GM18861 (cell line): ENCODE results near the gene CHSY1.

Source experiments
- ATAC-seq: cut with Tn5 transposase; IDR thresholded peaks from one replicate; pipeline ENCODE4 v1.9.1; 2021; ENCODE audit not compliant: unreplicated experiment

CHSY1 gene

DNA sequence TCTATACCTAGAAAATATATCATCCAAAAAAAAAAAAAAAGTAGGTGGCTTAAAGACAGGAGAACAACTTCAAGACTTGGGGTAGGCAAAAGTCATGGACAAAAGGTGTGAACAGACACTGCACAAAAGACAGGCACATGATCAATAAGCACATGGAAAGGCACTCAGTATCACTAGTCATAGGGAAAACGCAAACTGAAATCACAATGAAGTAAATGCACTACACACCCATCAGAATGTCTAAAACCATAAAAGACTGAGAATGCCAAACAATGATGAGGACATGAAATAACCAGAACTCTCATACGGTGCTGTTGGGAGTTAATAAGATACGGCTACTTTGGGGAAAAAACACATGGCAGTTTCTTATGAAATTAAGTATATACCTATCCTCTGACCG is 40.0 kb downstream of the CHSY1 start:
- ATAC-seq: no peak

DNA sequence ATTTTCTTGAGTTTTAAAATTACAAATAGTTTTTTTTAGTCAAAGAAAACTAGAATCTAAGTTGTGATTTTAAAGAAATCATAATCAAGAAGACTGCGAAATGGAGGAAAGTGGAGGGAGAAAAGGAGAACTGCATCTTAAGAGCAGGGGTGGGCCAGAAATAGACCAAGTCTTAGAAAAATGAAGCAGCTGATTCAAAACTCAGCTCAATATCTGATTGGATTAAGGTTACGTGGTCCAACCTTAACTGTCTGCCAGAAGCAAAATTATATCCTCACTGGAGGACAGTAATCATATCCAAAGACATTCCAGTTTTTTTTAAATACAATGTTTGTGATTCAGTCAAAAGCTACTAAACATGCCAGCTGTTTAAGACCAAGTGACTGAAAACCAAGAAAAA is 41.4 kb downstream of the CHSY1 start:
- ATAC-seq: no peak

DNA sequence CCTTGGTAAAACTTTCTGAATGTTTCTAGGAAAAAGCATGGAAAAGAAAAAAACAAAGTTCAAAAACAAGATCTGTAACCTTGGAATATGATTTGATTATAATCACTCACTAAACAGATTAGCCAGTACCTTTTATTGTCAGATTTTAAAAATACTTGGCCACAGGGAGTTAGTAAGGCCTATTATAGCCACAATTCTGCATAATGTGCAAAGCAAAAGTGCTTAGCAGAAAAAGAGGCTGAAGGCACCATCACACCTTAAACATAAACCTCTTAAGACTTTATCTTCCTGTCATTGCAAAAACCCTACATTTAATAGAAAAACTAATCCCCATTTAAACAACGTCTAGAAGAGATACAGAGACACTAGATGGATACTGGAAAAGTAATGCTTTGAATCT is 41.8 kb downstream of the CHSY1 start:
- ATAC-seq: no peak

DNA sequence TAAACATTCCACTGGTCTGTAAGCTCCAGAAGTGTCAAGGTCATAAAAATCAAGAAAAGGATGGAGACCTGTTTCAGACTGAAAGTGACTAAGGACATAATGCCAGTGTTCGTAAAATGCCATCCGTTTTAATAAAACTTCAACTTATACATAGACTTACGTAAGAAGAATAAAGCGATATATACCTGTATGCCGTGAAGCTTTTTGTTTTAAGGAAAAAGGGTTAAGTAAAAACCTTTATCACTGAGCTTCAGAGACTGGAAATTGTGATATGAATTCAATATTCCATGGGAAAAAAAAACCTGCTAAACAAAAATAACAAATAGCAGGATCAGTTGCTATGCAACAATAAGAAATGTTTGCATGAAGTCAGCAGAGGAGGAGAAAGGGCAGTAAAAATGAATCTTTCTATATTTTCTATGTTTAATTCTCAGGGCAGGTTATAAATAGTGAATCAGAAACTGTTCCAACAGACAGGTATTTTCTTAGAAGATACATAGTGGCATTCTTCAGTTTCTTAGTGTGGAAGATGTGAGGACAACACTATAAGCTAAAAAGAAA is 42.5 kb downstream of the CHSY1 start:
- no peak for ATAC-seq

DNA sequence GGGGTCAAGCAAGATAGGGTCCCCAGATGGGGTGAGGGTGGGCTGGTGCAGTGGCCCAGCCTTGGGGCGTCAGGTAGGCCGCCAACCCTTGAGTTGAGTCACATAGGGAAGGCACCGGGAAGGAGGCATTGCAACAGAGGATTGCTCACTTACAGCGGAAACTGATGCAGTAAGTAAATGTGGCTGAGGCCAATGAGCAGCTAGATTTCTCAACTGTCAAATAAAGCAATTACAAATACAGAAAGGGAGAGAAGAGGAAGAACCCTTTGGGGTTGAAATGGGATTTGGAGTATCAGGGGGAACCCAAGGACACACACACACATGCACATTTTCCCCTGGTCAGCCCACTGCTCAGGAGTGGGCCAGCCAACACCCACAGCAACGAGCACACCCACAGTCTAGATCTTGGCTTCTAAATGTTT is 44.0 kb downstream of the CHSY1 start:
- ATAC-seq: no peak

DNA sequence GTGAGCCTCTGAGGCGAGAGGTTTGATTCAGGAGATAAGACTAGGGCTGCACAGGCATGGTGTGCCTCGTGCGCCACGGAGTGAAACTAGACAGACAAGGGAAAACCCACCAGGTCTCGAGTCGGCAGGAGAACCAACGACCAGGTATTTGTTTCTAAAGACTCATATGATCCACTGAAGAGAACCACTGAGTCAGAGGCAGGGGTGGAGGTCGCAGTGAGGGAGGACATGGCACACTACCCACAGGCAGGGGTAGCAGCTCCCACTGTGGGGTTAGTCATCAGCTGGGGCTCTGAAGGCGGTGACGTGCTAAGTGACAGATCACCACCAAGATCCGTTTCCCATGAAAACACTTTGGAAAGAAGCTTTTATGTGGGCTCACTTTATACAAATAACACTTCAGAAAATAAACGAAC is 45.7 kb downstream of the CHSY1 start:
- no peak for ATAC-seq

DNA sequence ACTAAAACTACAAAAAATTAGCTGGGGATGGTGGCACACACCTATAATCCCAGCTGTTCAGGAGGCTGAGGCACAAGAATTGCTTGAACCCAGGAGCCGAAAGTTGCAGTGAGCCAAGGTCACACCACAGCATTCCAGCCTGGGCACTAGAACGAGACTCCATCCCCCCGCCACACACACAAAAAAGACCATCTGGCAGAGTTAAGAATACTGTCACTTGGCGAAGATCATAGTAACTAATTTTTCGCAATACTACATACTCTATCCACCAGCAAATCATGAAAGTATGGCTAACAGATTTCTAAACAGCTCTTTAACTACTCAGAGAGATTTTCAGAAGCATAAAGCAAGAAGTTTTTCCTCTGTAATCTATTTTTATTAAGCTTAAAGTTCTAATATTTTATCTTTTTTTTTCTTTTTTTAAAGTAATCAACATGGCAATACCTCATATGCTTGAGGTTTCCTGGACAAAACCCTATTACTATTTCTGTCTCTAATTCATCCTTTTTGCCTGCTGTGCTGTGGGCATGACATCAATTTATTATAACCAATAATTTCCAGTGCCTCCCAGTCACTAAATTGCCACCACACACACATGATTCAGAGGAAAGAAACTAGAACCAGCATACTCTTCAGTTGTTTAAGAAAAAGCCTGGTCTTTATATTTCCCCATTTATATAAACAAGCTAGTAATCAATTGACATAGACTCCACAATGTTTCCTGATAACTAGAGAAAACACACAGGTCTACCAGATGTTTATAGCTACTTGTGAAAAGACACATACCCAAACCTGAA is 46.9 kb downstream of the CHSY1 start:
- ATAC-seq: no peak

DNA sequence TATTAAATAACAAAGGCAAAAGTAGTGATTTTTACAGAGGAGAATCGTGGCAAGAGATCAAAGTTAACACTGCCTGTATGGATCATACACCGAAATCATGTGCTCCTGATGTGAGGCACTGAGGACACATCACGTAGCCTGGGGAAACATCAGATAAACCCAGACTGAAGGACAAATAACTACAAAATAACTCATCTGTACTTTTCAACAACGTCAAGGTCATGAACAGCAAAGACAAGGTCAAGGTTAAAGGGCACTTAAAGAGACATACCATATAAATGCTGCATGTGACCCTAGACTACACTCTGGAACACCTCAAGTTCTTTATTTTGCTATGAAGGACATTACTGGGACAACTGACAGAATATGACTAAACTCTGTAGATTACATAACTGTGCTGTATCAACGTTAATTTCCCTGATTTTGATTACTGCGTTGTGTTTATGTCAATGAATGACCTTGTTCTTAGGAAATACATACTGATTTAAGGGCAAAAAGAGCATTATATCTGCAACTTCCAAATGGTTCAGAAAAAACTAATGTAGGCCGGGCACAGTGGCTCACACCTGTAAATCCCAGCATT is 48.1 kb downstream of the CHSY1 start:
- ATAC-seq: no peak

DNA sequence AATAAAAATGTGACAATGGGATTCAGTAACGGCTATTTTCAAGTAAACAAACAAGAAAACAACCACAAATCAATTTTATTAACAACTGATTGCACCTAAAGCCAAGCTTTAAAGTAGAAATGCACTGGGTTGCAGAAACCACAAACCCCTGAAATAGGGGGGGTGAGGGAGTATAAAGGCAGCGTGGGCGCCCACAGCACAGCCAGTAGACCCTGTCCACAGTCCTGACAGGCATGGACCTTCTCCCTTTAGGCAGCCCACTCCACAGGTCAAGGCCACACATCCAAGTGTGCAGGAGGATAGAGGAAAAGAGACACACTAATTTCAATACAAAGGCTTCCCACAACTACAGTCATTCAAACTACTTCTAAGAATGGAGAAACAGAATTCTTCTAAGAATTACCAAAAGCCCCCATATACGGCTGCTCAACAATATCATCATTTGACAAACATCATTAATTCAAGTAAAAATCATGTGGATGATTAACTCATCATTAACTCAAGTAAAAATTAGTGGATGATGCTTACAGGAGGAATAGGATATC is 48.7 kb downstream of the CHSY1 start:
- ATAC-seq: no peak

DNA sequence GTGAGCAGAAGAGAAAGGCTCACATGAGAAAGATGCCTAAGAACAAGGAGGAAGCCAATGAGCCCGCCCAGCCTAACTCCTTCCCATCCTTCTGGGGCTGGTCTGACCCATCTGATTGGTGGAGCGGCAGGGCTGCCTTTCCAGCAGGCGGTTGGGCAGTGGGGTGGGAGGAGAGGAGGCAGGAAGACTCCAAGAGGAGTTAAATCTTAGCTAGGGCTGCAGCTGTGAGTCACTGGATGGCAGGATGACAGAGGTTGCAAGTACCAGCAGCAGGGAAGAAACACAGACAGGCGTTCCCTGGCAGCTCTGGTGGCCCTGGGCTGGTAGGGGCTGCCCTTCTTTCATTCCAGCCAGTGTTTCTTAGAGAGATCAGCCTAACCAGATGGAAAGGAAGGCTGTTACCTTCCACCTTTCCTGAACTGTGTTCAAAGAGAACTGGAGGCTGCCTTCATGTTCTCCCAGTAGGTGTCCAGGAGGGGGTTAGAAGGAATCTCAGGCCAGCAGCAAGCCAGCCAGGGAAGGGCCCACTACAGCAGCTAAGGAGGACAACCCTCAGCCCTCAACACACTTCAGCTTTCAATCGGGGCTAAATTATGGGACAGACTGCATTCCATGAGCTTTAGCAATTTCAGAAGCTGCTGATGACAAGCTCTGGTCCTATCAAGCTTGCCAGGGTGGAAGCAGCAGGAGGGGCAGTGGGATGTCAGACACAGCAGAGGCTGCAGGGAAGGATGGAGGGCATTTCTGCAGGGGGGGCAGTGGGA is 50.3 kb downstream of the CHSY1 start:
- ATAC-seq: no peak

DNA sequence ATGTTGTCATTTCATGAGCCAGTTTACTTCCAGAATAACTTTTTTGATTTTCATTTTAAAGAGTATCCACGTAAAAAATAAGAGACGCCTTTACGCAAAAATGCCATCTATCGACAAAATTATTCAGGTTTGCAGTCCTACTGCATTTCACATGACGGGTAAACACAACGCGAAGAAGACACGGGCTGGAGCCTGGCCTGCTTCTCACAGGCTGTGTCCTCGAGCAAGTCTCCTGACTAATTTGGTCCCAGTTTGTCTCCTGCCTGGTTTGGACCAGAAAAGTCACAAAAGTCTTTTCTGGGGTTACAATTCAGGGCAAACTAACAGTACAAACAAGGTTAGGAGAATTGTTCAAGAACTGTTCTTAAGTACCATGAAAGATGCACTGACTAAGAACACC is 51.7 kb downstream of the CHSY1 start:
- ATAC-seq: no peak

DNA sequence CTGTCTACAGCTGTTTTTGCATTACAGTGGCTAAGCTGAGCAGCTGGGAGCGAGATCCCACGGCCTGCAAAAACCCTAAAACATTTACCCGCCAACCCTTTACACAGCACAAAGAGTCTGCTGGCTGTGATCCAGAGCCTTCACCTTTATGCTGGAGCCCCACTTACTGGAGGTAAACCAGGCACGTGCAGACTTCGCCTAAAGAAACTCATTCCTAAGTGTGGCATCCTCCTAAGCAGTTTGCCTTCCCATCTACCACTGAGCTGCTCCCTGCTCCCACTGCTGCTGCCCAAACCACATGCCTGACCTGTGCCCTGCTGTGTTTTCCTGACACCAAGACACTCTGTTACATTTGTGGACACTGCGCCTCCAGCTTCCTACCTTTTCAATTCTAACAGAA is 53.0 kb downstream of the CHSY1 start:
- no peak for ATAC-seq

DNA sequence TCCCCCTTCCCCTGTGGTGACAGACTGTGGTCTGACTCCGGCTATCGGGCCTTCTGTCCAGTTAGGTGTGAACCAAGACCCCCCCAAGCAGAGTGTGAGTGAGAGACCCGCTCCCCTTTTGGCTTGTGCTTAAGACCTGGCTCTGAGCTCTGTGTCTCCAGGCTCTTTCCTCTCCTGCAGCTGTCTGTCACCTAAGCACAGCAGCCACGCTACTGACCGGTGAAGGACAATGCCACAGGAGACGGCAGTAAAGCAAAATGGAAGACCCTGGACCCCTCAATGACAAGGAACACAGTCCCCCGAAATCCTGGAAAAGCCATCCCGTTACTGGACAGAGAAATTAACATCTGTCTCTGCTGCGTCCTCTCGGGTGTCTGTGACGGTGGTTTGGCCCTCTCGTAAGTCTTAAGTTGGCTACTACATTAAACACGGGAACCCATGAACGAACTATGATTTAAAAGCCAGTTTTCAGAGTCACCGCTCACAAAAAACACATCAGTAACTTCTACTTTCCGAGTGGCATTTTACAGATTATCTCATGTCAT is 53.7 kb downstream of the CHSY1 start:
- ATAC-seq: no peak

DNA sequence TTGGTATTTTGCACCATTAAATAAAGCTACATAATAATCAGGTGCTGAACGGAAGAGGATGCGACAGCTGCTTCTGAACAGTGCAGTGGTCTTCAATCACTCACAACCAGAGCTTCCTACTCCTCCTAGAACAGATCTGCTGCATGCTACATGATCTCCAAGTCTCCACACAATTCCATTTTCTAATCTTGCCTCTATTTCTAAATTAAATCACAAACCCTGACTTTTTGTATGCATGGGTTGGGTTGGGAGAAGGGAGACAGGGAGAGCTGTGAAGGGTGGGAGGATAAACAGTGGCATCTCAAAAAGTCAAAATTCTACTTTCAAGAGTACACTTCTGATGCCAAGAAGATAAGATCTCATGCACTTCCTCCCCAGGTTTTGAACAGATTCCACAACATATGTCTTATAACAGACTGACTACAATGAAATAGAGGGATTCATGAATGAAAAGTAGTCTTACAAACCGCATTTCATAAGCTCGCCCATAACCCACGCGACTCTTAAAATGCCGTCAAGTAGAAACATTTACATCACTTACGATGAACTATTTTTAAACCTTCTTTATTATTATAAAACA is 57.2 kb downstream of the CHSY1 start:
- no peak for ATAC-seq

DNA sequence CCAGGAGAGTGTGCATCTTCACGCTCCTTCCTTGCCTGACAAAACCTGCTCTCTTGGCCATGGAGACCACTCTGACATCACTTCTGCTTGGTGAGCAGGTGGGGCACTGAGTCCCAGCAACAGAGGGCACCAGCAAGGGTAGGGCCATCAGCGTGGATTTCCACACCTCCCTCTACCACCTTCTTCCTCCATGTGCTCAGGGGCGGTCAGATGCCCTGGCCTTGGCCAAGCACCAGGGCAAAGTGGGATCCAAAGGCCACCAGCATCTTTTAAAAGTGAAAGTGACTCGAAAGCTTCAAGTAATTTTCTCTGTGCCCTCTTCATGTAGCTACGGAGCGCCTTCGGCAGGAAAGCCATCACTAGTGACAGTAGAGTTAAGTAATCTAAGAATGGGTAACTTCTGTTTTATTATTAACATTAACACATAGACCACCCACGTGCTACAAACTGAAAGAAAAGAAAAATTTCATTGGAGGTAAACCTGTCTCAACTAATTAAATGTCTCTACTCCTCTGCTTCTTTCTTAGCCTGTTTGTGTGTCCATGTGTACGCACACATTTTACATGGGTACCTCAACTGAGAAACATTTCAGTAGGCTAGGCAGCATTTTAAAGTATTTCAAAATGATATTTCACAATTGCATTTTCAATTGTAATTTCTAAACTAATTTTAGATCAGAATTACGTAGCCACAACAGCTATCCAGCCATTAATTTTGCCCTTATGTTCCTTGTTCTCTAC is 57.9 kb downstream of the CHSY1 start:
- no peak for ATAC-seq

DNA sequence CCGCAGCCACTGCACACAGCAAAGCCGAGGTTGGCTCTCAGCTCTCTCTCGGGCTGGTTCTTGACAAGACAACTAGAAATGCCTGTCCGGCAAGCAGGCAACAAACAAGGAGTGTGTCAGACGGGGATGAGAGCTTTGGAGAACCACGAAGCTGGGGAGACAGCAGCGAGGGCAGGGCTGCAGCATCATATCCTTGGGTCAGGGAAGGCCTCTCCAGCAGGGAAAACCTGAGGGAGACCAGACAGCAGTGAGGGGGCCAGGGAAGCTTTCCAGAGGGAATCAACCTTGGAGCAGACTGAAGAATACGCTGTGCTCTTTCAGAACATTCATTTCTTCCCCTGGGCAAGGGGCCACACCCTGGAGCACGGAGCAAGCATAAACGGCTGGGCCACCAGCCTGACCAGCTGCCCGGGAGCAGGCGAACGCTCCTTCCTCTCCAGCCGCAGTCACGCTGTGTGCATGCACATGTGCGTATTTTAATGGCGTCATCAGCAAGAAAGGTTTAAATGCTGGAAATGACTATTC is 58.7 kb downstream of the CHSY1 start:
- ATAC-seq: no peak

DNA sequence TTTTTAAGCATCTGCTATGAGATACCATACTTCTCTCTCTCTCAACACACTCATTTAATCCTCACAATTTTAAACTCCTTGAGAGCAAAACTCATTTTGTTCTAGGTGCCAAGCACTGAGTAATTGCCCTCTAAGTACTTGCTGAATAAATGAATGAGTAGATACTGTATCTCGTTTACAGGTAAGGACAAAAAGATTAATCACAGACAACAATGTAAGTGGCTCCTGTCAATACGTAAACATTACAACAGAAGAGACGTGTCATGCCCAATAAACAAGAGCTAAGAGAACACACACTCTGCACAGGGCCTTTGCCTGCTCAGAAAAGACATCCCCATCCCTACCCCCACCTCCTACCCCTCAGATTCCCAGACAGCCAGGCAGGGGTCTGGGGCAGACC is 59.8 kb downstream of the CHSY1 start:
- no peak for ATAC-seq

DNA sequence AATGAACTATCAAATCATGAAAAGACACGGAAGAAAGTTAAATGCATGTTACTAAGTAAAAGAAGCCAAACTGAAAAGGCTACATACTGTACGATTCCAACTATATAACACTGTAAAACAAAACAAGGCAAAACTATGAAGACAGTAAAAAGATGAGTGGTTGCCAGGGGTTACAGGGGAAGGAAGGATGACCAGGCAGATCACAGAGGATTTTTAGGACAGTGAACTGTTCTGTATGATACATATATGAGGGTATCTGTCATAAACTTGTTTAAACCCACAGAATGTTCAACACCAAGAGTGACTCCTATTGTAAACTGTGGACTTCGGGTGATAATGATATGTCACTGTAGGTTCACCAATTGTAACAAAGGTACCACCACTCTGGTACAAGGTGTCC is 60.6 kb downstream of the CHSY1 start:
- ATAC-seq: no peak

DNA sequence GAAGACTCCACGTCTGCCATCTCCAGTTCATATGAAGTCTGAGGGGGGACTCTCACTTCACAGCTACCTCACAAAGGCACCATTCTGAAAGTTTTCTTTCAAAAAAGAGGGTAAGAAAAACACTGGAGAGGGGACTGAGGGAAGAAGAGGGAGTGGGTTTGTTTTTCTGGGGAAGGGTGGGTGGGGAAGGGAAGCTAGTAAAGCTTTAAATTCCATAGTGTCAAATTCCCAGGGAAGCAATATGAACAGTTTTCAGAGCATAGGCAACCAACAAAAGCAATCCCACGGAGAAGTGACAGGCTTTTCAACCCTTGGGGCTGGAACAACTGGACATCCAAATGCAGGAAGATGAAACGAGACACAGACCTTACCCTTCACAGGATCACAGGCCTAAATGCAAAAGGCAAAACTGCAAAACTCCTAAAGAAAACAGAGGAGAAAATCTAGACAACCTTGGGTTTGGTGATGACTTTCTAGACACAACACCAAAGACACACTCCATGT is 61.7 kb downstream of the CHSY1 start:
- no peak for ATAC-seq
